Epithelial cell of proximal tubule (primary cell): ENCODE results near the gene TTC28. TPM values are rescaled to one million over a fixed set of nuclear protein-coding genes. Genes with fewer than 3 reads are reported as not detected.

Experiments
- DNase-seq: peaks from one replicate; pipeline ENCODE4 v3.0.0-alpha.2; 2011; ENCODE audit warnings: low read depth
- H3K4me3 ChIP-seq: 2 replicates; pipeline ENCODE4 v1.5.1; 2011; ENCODE audit warnings: low read depth, mild to moderate bottlenecking, low read length
- CTCF ChIP-seq: conservative IDR thresholded peaks from 2 replicates; pipeline ENCODE4 v1.5.1; 2012; ENCODE audit warnings: low read depth, mild to moderate bottlenecking, low read length
- total RNA-seq: library from RNA; depleted of rRNA; stranded (reverse); fragments of >200 nt; gene quantifications from 2 replicates; pipeline ENCODE4 v1.2.3, GENCODE V29; 2015

Gene TTC28
- total RNA-seq, 1 donor from 2014 or later = 3.7 TPM

- no peak for DNase-seq
- no peak for TF ChIP-seq CTCF
- H3K4me3 ChIP-seq = peak overlapping the region; percentile 70
Measured at GRCh38 chr22:28441720-28442263, 237.8 kb downstream of the TTC28 start.

- DNase-seq = no peak
- TF ChIP-seq CTCF = peak; percentile 4
Measured at GRCh38 chr22:28440592-28441390, 238.8 kb downstream of the TTC28 start.

GRCh38 chr22:28438183-28438768 is 241.4 kb downstream of the TTC28 start:
- TF ChIP-seq CTCF = no peak
- H3K4me3 ChIP-seq = no peak overlapping the region
- DNase-seq = no peak

More at GRCh38 chr22:28440592-28441390, 238.8 kb downstream of the TTC28 start:
- peak overlapping the region; percentile 70 for H3K4me3 ChIP-seq

- no peak for DNase-seq
- no peak for TF ChIP-seq CTCF
- no peak overlapping the region for H3K4me3 ChIP-seq
Measured at GRCh38 chr22:28435982-28436381, 243.7 kb downstream of the TTC28 start.

GRCh38 chr22:28435140-28435768 is 244.4 kb downstream of the TTC28 start:
- H3K4me3 ChIP-seq = no peak overlapping the region
- DNase-seq = no peak
- no peak for TF ChIP-seq CTCF

- no peak overlapping the region for H3K4me3 ChIP-seq
- DNase-seq = no peak
- no peak for TF ChIP-seq CTCF
Measured at GRCh38 chr22:28430466-28431025, 249.1 kb downstream of the TTC28 start.
